Measurements from ENCODE around the gene PPM1L. TPM values are rescaled to one million over a fixed set of nuclear protein-coding genes. Genes with fewer than 3 reads are reported as not detected.

Gene PPM1L
- total RNA-seq, 1 donor from 2014 or later: 16.3 TPM

DNA sequence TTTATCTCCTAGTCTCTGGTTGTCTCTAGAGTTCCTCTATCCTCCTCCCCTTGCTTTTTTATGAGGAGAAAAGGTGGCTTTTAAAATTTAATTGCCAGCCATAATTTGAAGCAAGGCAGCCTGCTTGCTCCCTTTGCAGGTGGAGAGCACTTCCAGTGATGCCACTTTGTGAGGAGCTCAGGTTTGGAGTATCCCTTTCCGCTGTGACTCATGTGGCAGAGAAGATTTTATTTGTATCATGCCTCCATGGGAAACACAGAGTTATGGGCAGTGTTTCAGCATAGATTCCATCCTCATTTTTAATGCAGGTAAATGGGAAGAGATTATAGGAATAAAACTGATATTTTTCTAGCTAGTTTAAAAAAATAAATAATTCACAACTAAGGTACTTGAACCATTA, 7.0 kb downstream of the PPM1L start:
- no peak for DNase-seq (ENCODE audit: low spot score)

GRCh38 chr3:160765211-160765610, 9.2 kb downstream of the PPM1L start:
- DNase-seq (ENCODE audit: low spot score): no peak

GRCh38 chr3:160768031-160768430, 12.0 kb downstream of the PPM1L start:
- no peak for DNase-seq (ENCODE audit: low spot score)

DNA sequence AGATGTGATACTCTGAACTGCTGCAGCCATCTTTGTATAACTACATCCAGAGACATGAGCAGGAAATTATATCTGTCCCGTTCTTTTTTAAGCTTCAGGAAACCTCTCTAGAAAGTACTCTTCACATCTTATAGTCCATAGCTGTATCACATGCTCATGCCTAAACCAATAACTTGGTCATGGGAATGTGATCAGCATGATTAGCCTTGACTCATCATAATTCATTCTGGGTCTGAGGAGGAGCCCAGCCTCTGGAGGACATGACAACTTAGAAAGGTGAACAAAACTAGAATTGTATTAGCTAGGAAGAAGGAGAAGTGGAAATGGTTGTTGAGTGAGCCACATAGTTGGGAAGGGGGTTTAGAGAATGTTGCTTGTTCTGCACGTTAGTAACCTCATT, 12.9 kb downstream of the PPM1L start:
- DNase-seq (ENCODE audit: low spot score): no peak

GRCh38 chr3:160771811-160772459, 15.9 kb downstream of the PPM1L start:
- DNase-seq (ENCODE audit: low spot score): no peak

- DNase-seq (ENCODE audit: low spot score): no peak
These were observed 17.7 kb downstream of the PPM1L start for GRCh38 chr3:160773722-160774121.

DNA sequence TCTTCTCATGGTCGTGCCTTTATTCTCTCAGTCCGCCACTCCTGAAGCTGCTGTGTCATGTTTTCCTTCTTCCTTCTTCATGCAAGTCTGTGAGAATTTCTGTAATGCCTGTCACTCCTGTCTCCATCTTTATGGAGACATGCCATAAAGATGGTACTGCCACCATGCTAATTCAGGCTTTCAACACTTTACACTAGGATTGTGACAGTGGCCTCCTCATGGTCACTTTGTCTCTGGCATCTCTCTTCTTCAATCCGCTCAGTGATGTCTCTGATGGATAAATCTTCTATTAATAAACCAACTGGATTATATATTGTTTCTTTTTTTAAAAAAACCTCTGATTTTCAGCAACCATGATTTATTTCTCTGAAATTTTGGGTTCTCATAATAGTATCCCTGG, 18.1 kb downstream of the PPM1L start:
- DNase-seq (ENCODE audit: low spot score): no peak

DNA sequence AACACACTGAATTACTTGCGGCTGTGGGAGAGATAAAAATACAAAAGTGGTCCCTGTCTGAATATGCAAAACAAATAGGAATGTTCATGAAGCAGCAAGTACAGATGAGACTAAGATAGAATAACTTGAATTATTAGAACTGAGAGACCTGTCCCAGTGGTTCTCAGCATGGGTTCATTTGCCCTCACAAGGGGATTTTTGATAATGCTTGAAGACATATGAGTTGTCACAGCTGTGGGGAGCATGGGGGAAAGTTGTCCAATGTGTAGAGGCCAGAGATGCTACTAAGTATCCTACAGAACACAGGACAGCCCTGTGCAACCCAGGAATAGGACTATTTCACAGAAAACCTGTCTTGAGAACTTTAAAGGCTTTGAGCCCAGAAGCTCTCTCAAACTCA, 22.4 kb downstream of the PPM1L start:
- no peak for DNase-seq (ENCODE audit: low spot score)

GRCh38 chr3:160779040-160779439, 23.0 kb downstream of the PPM1L start:
- no peak for DNase-seq (ENCODE audit: low spot score)

- DNase-seq (ENCODE audit: low spot score): no peak
These were observed 24.2 kb downstream of the PPM1L start for GRCh38 chr3:160780245-160780644.

DNA sequence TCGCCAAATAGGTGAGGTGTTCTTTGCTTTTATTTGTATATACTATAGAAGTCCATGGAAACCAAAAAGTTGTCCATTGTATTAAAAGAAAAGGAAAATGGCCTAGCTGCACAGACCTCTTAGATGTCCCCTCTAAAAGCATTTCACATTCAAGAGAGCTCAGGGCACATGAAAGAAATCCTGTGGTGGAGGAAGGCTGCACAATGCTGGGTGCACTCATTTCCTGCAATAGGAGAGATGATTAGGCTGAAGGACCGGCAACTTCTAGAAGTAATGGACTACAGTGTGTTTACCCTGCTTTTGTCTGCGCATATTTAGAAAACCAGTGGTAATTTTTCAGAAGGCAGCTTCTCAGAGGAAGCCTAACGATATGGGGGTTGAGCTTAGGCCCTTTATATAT, 25.4 kb downstream of the PPM1L start:
- DNase-seq (ENCODE audit: low spot score): no peak

- no peak for DNase-seq (ENCODE audit: low spot score)
These were observed 25.8 kb downstream of the PPM1L start for GRCh38 chr3:160781863-160782262.

- DNase-seq (ENCODE audit: low spot score): no peak
These were observed 28.8 kb downstream of the PPM1L start for GRCh38 chr3:160784853-160785252.

DNA sequence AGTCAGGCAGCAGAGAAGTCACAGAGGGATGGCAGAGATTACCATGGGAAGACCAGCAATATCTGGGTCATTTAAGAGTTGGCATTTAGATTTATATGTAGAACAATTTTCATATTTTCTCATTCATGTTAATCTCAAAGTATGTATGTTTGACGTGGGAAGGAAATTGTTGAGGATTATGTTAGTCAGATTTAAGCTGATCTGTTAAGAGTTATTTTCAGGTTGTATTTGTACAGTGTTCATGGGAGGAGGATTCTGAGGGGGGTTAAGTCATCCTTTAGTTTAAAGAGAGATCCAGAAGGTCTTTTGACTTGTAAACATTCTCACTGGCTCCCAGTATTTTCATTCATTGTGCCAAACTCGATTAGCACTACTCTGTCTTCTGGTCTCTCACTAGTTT, 34.7 kb downstream of the PPM1L start:
- DNase-seq (ENCODE audit: low spot score): no peak

- no peak for DNase-seq (ENCODE audit: low spot score)
These were observed 36.5 kb downstream of the PPM1L start for GRCh38 chr3:160792540-160792939.

DNA sequence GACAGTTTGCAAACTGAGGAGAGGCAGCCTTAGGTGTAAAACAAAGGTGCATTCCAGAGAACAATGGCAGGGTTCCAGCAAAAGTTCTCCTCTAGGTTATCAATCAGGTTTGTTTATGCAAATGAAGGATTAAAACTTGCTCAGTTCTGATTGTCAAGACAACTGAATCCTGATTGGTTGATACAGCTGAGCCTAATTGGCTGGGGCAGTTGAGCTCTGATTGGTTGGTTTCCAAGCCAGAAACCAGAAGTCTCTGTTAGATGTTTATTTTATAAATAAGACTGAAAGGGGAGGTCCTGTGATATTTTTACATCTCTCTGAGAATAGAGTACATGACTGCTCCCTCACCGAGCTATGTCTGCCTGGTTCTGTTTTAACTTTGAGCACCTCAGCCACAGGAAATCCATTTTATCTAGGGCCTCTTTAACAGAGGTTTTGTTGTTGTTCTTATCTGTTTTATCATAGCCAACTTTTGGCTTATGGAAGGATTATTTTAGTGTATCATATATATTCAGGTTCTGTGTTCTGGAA, 37.8 kb downstream of the PPM1L start:
- DNase-seq (ENCODE audit: low spot score): no peak

DNA sequence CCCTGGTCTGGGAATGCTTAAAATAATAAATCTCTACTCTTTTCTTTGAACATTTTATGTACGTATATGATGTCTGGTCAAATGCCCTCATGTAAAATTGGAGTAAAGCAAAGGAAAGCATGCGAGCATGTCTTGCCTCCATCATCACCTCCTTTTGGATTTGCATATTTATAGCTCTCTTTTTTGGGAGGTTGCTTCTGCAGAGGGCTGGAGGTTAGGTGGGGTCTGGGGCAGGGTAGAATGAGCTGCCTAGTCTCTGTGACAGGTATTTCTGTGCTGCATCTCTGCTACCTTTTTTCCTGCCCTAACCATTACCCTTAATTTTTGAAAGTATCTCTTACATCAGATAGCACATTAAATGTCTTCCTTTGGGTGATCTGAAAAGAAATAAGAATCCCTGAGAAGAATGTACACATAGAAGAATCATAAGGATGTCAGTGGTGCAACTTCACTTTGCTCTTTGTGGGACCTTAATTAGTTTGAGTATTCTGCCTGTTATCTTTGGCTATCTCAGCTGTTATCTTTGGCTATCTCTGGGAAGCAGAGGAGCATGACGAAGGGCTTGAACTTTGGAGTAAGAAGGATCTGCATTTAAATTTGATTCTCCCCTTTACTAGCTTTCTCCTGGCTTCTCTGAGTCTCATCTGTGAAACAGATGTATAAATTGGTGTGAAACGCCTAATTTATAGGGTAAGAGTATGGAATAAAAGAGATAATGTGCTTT, 40.2 kb downstream of the PPM1L start:
- DNase-seq (ENCODE audit: low spot score): no peak

GRCh38 chr3:160796813-160797164, 40.8 kb downstream of the PPM1L start:
- DNase-seq (ENCODE audit: low spot score): no peak

- no peak for DNase-seq (ENCODE audit: low spot score)
These were observed 41.3 kb downstream of the PPM1L start for GRCh38 chr3:160797356-160797755.

DNA sequence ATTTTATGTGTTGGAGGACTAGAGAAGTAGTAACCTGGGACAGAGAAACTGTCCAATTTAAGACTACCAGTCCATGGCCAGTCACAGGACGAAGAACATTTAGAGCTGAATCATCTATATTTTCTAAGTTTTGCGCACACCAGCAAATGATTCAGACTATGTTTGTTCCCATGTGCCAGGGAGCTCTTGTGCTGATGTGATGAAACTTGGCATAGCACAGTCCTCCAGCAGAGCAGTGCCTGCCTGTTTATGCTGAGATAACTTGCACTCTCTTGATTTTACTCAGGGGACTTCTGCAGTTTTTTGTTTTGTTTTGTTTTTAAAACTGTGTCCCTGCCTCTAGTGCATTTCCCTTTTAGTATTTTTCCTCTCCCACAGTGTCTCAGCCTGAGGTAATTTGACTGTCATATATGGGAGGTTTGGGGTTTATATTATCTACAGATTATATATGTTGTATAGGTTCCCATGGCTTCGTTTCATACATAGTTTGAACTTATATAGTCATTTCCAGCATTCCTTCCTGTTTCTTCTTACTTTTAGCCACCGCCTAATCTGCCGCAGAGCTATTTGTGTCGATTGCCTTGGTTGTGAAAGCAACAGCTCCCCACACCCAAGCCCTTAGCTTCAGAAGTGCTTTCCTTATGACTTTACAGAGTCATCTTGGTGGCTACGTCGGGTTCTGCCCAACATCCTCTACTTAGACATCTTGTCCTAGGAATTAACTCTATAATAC, 45.5 kb downstream of the PPM1L start:
- DNase-seq (ENCODE audit: low spot score): no peak

DNA sequence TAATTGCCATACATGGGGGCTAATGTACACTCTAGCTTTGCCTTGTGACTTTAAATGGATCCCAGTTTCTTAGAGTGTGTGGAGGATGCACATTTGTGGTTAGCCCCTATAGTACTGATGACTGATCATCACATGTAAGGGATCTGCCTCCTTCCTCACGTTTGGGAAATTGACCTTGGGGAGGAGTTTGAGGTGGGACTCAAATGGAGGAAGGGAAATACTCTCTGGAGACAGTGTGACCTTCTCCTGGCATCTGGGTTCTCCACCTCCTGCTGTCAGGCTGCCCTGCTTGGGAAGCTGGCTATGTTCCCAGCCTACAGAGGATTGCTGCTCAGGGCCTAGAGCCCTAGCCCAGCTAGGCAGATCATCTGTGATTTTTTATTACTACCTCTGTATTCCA, 48.7 kb downstream of the PPM1L start:
- DNase-seq (ENCODE audit: low spot score): peak; percentile 44

DNA sequence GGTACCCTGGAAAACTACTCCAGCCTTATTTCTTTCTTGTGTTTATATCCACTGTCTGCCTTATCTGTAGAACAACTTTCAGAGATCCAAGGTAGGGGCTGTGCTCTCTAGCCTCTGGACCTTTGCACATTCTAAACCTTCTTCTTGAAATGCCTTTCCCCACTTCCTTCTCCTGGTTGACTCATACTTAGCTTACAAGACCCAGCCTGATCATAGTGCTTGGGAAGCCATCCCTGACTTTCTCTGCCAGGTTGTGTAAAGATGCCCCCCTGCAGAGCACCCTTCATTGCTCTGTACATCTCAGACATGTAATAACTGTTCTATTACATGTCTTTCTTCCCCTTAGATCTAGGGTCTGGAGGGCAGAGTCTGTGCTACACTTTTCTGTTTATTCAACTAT, 50.1 kb downstream of the PPM1L start:
- DNase-seq (ENCODE audit: low spot score): no peak

GRCh38 chr3:160806686-160807085, 50.7 kb downstream of the PPM1L start:
- no peak for DNase-seq (ENCODE audit: low spot score)
